Transverse colon (tissue), 3 donors: ENCODE results near the gene CDKN1C.

Experiments
- POLR2A ChIP-seq: fragments of 450-650 bp; IDR thresholded peaks from one replicate; pipeline ENCODE4 v1.6.1; 2016; ENCODE audit warnings: antibody characterized with exemption, mild to moderate bottlenecking, moderate library complexity
- TF ChIP-seq, protein P1 (sequence below), 5 experiments: fragments of 200-600 bp in 3 of 5; fragments of 450-650 bp in 2 of 5; sonication (generic) in 3 of 5; IDR thresholded peaks; 1 replicate in 2 of 5; 2 replicates in 3 of 5; pipeline ENCODE4 v1.5.1; 2016 to 2017; ENCODE audit warnings: antibody characterized with exemption in 5 of 5, inconsistent platforms in 3 of 5, mild to moderate bottlenecking in 2 of 5, moderate library complexity in 1 of 5

DNA sequence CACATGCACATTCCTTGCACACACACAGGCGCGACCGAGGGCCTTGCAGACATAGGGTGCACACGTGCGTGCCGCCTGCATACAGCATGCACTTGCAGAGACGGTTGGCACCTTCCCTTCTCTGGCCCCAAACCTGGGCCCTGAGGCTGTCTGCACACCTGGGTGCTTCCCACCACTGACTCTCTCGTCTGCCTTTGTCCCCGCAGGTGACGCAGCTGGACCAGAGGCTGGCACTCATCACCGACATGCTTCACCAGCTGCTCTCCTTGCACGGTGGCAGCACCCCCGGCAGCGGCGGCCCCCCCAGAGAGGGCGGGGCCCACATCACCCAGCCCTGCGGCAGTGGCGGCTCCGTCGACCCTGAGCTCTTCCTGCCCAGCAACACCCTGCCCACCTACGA lies 38.0 kb downstream of the CDKN1C start:
- TF ChIP-seq, protein P1, sequence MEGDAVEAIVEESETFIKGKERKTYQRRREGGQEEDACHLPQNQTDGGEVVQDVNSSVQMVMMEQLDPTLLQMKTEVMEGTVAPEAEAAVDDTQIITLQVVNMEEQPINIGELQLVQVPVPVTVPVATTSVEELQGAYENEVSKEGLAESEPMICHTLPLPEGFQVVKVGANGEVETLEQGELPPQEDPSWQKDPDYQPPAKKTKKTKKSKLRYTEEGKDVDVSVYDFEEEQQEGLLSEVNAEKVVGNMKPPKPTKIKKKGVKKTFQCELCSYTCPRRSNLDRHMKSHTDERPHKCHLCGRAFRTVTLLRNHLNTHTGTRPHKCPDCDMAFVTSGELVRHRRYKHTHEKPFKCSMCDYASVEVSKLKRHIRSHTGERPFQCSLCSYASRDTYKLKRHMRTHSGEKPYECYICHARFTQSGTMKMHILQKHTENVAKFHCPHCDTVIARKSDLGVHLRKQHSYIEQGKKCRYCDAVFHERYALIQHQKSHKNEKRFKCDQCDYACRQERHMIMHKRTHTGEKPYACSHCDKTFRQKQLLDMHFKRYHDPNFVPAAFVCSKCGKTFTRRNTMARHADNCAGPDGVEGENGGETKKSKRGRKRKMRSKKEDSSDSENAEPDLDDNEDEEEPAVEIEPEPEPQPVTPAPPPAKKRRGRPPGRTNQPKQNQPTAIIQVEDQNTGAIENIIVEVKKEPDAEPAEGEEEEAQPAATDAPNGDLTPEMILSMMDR (IDR thresholded peaks at IDR 0.05): no peak
- TF ChIP-seq POLR2A: no peak
